ELR (cell line): ENCODE data around the gene CTRB2.
"Not testable (repeated sequence)": the region's sequence is repeated elsewhere in the genome, so short reads cannot be mapped to it uniquely, and the experiment has no call there.

Experiments used
- DNase-seq: peaks from one replicate; pipeline ENCODE4 v3.0.0-alpha.2; 2015; ENCODE audit warnings: low read depth

The CTRB2 gene

GRCh38 chr16:75205961-75206748 is 806 bp downstream of the CTRB2 start:
- not testable (repeated sequence) for DNase-seq

DNA sequence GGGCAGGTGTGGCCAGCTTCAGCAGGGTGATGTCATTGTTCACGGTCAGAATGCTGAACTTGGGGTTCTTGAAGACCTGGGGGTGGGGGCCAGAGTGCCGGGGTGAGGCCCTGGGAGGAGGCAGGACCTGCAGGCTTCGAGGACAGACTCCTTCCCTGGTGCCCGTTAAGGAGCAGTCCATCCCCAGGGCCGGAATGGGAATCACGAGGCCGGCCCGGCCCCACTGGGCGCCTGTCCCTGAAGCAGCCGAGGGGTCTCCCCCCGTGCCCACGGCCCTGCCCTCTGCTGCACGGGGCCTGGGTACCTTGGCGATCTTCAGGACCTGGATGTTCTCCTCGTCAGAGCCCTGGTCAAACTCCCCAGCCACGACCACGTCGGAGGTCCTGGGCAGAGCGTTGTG is 1.5 kb downstream of the CTRB2 start:
- not testable (repeated sequence) for DNase-seq

- not testable (repeated sequence) for DNase-seq
Measured at GRCh38 chr16:75204905-75205304, 2.1 kb downstream of the CTRB2 start.

- no peak for DNase-seq
Measured at GRCh38 chr16:75204410-75204758, 2.6 kb downstream of the CTRB2 start.

- DNase-seq: no peak
Measured at GRCh38 chr16:75203667-75204409, 3.1 kb downstream of the CTRB2 start.

DNA sequence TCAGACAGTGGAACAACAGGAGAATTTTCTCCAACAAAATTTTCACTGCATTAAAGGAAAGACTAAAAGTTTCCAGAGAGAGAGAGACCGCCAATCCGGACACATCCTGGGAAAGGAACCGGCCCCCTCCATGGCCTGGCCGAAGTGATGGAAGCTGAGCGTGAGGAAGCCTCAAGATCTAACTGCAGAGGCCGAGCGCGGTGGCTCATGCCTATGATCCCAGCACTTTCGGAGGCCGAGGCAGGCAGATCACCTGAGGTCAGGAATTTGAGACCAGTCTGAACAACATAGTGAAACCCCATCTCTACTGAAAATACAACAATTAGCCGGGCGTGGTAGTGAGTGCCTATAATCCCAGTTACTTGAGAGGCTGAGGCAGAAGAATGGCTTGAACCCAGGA is 3.9 kb downstream of the CTRB2 start:
- no peak for DNase-seq

DNA sequence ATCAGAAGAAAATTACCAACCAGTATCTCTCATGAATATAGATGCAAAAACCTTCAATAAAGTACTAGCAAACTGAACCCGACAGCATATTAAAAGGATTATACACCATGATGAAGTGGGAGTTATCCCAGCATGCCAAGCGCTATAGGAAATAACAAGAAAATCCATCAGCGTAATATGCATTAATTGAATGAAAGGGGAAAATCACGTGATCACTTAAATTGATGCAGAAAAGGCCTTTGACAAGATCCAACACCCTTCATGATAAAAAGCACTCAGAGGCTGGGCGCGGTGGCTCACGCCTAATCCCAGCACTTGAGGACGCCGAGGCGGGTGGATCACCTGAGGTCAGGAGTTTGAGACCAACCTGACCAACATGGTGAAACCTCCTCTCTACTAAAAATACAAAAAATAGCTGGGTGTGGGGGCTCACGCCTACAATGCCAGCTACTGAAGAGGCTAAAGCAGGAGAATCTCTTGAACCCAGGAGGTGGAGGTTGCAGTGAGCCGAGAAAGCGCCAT is 4.8 kb downstream of the CTRB2 start:
- DNase-seq: no peak

DNA sequence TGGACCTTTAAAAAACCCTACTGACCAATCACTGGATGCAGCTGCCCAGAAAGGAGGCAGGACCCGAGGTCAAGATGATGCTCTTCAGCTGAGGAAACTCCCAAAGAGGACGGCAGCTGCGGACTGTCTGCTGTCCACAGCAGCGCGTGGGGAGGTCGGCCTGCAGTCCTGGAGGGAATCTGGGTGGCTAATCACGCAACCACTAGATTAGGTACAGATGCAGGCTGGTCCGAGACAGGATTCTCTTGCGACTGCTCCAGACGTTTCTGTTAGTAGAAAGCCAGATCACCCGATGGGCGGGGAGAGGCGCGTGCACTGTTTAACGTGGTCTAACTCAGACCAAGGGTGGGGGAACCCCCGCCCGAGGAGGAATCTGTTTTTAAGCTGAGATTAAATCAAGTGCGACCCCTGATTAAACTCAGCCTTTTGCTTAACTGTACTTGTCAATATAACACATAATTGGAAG is 8.8 kb downstream of the CTRB2 start:
- peak; percentile 43 for DNase-seq

DNA sequence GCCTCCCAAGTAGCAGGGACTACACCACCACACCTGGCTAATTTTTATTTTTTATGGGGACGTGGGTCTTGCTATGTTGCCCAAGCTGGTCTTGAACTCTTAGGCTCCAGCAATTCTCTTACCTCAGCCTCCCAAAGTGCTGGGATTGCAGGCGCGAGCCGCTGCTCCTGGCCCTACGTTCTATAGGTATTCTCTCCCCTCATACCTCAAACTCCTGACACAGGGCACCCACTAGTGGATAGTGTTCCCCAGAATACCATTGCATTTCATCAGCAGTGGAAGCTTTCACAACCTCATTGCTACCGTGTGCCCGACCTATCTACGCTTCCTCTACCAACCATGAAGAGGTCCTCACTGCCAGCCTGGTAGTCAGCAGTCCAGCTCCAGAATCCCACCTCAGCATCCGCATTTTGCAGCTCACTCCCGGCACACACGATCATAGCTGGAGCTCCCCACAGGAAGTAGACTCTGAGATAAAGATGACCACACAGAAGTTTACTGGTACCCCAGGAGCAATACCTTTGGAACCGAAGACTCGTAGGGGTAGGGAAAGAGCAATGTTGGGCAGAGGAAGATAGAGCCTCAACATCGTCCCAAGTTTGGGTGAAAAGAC is 9.3 kb downstream of the CTRB2 start:
- DNase-seq: peak; percentile 24

GRCh38 chr16:75196836-75197235 is 10.1 kb downstream of the CTRB2 start:
- DNase-seq: no peak

- no peak for DNase-seq
Measured at GRCh38 chr16:75195811-75196790, 10.9 kb downstream of the CTRB2 start.

- no peak for DNase-seq
Measured at GRCh38 chr16:75193730-75194444, 13.1 kb downstream of the CTRB2 start.

GRCh38 chr16:75193265-75193650 is 13.7 kb downstream of the CTRB2 start:
- no peak for DNase-seq

- DNase-seq: no peak
Measured at GRCh38 chr16:75192606-75193264, 14.2 kb downstream of the CTRB2 start.

DNA sequence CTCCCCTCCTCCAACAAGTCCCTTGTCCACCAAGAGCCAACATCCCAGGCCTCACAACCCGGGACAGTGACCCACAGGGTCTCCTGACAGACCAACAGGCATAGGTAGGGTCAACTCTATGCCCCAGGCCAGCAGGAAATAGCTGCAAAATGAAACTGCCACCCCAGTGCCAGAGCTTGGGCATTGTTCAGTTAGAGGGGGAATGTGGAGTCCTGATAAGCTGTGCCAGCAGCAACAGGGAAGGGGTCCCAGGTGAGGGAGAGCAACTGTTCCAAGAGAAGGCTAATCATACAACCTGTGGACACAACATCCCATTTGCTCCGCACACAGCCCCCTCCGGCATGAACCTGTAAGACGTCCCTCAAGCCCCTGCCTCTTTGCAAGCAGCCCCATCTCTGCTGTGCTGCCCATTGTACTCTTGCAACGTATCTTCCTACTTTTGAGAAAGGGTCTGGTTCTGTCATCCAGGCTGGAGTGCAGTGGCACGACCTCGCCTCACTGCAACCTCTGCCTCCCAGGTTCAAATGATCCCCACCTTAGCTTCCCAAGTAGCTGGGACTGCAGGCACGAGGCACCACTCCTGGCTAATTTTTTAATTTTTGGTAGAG is 17.2 kb downstream of the CTRB2 start:
- no peak for DNase-seq

DNA sequence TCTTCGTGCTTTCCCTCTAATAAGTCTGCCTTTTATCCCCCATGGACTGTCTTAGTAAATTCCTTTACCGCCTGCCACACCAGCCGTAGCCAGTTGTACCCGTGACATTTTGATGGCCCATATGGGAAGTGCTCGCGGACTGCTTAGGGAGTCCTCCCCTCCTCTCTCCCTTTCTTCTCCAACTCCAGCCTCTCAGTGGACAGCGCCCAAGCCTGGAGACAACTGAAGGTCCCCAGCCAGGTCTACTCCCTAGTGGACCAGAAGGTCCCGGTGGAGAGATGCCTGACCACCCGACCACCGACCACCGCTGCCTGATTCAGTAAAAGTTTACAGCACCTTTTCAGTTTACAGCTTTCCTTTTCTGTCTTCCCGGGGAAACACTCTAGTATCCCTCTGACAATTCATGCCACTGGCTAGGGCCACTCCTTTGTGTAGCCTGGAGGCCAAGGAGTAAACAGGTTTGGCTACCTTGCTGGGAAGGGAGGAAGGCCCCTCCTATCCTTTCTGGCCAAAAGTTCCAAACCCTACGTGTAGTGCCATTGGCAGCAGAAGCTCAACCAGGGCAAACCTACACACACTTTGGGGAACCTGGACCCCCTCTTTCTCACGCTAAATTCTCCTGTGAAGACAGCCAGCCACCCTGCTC is 18.0 kb downstream of the CTRB2 start:
- no peak for DNase-seq

DNA sequence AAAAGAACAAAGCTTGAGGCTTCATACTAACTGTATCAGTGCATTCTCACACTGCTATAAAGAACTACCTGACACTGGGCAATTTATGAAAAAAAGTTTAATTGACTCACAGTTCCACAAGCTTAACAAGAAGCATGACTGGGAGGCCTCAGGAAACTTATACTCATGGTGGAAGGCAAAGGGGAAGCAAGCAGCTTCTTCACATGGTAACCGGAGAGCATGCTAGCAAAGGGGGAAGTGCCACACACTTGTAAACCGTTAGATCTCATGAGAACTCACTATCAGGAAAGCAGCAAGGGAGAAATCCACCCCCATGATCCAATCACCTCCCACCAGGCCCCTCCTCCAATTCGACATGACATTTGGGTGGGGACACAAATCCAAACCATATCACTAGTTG is 25.3 kb downstream of the CTRB2 start:
- no peak for DNase-seq

DNA sequence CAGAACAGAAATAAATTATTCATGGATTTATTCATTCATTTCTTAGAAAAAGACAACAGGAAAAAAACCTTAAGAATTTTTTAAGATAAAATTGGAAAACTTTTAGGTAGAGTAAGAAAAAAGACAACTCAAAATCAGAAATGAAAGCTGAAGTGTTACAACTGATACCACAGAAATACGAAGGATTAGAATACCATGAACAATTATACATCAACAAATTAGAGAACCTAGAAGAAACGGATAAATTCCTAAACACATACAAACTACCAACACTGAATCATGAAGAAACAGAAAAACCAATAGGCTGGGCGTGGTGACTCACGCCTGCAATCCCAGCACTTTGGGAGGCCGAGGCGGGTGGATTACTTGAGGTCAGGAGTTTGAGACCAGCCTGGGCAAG is 27.8 kb downstream of the CTRB2 start:
- no peak for DNase-seq

DNA sequence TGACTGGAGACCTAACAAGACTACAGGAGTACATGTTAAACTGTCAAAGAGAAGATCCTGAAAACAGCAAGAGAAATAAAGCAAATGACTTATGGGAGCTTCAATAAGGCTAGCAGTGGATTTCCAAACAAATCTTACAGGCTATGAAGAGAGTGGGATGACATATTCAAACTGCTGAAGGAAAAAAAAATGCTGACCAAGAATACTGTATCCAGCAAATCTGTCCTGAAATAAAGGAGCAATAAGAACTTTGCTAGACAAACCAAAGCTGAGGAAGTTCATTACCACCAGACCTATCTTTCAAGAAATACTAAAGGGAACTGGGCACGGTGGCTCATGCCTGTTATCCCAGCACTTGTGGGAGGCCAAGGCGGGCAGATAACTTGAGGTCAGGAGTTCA is 30.0 kb downstream of the CTRB2 start:
- no peak for DNase-seq
